RKO (cell line): Measurements from ENCODE around the gene ELAVL3.
"Not testable (repeated sequence)": the region's sequence is repeated elsewhere in the genome, so short reads cannot be mapped to it uniquely, and the experiment has no call there.

Experiments
- DNase-seq: peaks from one replicate; pipeline ENCODE4 v3.0.0-alpha.2; 2016; ENCODE audit warnings: low spot score

Gene ELAVL3

GRCh38 chr19:11406703-11407236 is 74.1 kb downstream of the ELAVL3 start:
- not testable (repeated sequence) for DNase-seq

DNA sequence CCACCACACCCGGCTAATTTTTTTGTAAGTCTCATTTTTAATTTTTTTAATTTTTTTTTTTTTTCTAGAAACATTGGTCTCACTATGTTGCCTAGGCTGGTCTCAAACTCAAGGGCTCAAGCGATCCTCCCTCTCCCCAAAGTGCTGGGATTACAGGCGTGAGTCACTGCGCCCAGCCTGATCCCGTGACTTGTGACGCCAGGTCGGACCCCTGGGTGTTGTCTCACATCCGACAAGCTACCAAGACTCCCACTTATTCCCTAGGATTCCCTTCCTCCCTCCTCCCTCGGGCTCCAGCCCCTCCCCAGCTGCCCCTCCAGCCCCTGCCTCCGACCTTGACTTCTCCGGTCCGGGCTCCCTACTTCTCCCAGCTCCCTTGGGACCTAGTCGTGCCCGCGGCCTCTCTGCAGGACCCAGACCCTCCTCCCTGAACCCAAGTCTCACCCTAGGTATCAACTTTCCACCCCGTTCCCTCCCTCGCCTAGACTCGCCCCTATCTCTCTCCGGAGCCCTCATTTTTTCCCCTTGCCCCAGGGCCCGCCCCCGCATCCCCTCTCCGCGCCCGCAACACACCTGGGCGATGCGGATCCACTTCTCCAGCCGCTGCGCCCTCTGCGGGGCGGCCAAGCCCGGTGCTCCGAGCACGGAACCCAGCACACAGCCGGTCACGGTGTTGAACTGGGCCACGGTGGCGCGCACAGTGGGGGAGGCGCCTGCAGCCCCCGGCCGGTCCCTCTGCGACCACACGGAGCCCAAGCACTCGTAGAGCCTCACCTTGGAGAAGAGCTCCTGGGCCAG is 74.8 kb downstream of the ELAVL3 start:
- no peak for DNase-seq

- no peak for DNase-seq
Observed at GRCh38 chr19:11404588-11405222, 76.1 kb downstream of the ELAVL3 start.

DNA sequence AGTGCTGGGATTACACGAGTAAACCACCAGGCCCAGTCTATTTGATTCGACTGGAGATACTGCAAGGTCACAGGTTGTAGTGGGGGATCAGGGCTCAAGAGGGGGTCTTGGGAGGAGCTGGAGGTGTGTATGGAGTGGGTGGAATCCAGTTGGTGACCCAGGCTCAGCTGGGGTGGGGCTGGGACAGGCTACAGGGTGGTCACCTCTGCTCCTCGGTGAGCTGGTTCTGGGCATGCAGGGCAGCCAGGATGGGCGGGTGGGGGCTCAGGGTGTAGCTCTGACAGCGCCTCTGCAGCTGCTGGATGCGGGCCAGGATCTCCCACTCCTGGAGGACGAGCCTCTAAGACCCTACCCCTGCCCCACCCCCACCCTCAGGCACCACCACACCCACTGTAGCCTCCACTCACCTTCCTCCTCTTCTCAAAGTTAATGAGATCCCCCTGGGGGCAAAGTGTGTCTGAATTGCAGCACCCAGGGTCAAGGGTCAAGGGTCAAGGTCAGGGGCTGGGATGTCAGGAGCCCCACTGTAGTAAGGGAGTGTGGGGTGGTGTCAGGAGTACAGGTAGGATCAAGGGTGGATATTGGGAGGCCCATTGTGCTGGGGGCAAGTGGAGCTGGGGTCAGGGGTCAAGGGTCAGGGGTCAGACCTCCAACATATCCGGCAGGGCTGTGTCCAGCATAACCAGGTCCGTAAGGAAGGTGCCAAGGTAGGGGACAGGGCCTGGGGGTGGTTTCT is 78.9 kb downstream of the ELAVL3 start:
- no peak for DNase-seq
